ENCODE measurements around the gene NPEPPS.

DNA sequence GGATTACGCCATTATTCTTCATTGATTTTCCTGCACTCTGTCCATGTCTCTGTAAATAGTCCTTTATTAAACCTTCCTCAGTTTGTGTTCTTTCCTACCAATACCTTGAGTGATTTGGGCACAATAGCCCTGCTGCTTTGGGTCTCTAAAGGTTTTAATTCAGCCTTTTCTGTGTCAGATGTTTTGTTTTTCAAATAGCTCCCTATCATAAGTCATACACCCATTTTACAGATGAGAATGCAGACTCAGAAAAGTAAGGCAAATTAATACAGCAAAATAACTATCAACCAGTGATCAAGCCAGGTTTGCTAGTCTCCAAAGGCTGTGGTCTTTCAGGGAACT is 93.8 kb downstream of the NPEPPS start:
- TF ChIP-seq POLR2AphosphoS5 (IDR thresholded peaks at IDR 0.05; ENCODE audit: low read depth, low read length) (no peak), POLR2A (IDR thresholded peaks at IDR 0.05; ENCODE audit: borderline replicate concordance, extremely low read depth, insufficient read depth, insufficient read length) (no peak), REST (IDR thresholded peaks at IDR 0.05; ENCODE audit: low read depth) (no peak), EZH2phosphoT487 (IDR thresholded peaks at IDR 0.05; ENCODE audit: borderline replicate concordance) (no peak), EZH2 (IDR thresholded peaks at IDR 0.05) (no peak), ZBTB33 (IDR thresholded peaks at IDR 0.05; ENCODE audit: extremely low read depth, insufficient replicate concordance, low read length) (no peak), CEBPB (IDR thresholded peaks at IDR 0.05; ENCODE audit: low read depth) (no peak)
- TF ChIP-seq, protein P1, sequence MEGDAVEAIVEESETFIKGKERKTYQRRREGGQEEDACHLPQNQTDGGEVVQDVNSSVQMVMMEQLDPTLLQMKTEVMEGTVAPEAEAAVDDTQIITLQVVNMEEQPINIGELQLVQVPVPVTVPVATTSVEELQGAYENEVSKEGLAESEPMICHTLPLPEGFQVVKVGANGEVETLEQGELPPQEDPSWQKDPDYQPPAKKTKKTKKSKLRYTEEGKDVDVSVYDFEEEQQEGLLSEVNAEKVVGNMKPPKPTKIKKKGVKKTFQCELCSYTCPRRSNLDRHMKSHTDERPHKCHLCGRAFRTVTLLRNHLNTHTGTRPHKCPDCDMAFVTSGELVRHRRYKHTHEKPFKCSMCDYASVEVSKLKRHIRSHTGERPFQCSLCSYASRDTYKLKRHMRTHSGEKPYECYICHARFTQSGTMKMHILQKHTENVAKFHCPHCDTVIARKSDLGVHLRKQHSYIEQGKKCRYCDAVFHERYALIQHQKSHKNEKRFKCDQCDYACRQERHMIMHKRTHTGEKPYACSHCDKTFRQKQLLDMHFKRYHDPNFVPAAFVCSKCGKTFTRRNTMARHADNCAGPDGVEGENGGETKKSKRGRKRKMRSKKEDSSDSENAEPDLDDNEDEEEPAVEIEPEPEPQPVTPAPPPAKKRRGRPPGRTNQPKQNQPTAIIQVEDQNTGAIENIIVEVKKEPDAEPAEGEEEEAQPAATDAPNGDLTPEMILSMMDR (IDR thresholded peaks at IDR 0.05 in 2 of 3, conservative IDR thresholded peaks at IDR 0.05 in 1 of 3; ENCODE audit: borderline replicate concordance in 1 of 3, insufficient read depth in 1 of 3, low read depth in 2 of 3, low read length in 2 of 3) = no peak

Data from HCT116 (cell line).